Cardiac muscle cell (in vitro differentiated cells and primary cell): Measurements from ENCODE around the gene HEPN1. TPM values are rescaled to one million over a fixed set of nuclear protein-coding genes. Genes with fewer than 3 reads are reported as not detected.
A peak's percentile ranks its signal among the peaks of the same experiment; 100 is the strongest.

ENCODE experiments used
- DNase-seq, 2 donors: peaks; one replicate each; pipeline versions ENCODE4 v3.0.0 to v3.0.0-alpha.2; 2010 to 2017; ENCODE audit warnings: low read depth in 1 of 2, low spot score in 1 of 2
- H3K27ac ChIP-seq: fragments of 200-600 bp; sonication (generic); 2 replicates; pipeline ENCODE4 v1.5.1; 2016
- H3K27me3 ChIP-seq: fragments of 200-600 bp; sonication (generic); 2 replicates; pipeline ENCODE4 v1.6.0; 2016; ENCODE audit warnings: control low read depth
- H3K36me3 ChIP-seq: fragments of 200-600 bp; sonication (generic); 2 replicates; pipeline ENCODE4 v1.5.1; 2016; ENCODE audit warnings: control low read depth
- H3K4me1 ChIP-seq: fragments of 200-600 bp; sonication (generic); 2 replicates; pipeline ENCODE4 v1.8.1; 2017; ENCODE audit warnings: low read depth, mild to moderate bottlenecking, mixed run types
- H3K4me3 ChIP-seq: fragments of 200-600 bp; sonication (generic); 2 replicates; pipeline ENCODE4 v1.5.1; 2016; ENCODE audit warnings: mild to moderate bottlenecking
- H3K9me3 ChIP-seq: fragments of 200-600 bp; sonication (generic); 2 replicates; pipeline ENCODE4 v1.5.1; 2017; ENCODE audit warnings: low read depth, mild to moderate bottlenecking, control low read depth
- CTCF ChIP-seq: IDR thresholded peaks from 2 replicates; pipeline ENCODE4 v1.5.1; 2012; ENCODE audit warnings: low read depth, mild to moderate bottlenecking, low read length
- polyA plus RNA-seq: library from polyadenylated mRNA; unstranded; fragments of >200 nt; fragmentation: Nextera tagmentation; extraction: Ambion mirVana; gene quantifications from 2 replicates; pipeline ENCODE4 v1.2.1, GENCODE V29; 2016
- total RNA-seq: library from RNA; depleted of rRNA; stranded (reverse); fragments of >200 nt; gene quantifications from 2 replicates; pipeline ENCODE4 v1.2.3, GENCODE V29; 2016

Gene HEPN1
- total and polyA plus RNA-seq, 2 experiments from 2014 or later = not detected

GRCh38 chr11:124930799-124931198, 11.7 kb downstream of the HEPN1 start:
- no peak for DNase-seq
- Histone ChIP-seq H3K27ac (no peak overlapping the region), H3K4me1 (no peaks in the 10 kb centered on the region), H3K27me3 (peaks cover 22% of the 10 kb centered on the region), H3K9me3 (no peaks in the 10 kb centered on the region), H3K36me3 (no peaks in the 10 kb centered on the region), H3K4me3 (no peak overlapping the region)
- TF ChIP-seq CTCF = no peak

GRCh38 chr11:124934862-124935547, 16.0 kb downstream of the HEPN1 start:
- Histone ChIP-seq H3K27ac (no peak overlapping the region), H3K36me3 (no peaks in the 10 kb centered on the region), H3K9me3 (no peaks in the 10 kb centered on the region), H3K4me1 (no peaks in the 10 kb centered on the region), H3K4me3 (no peak overlapping the region), H3K27me3 (peaks cover 17% of the 10 kb centered on the region)
- TF ChIP-seq CTCF = peak; percentile 14
- peak in 1 of 2 donors; percentile 54 for DNase-seq

- no peaks in the 10 kb centered on the region for H3K4me1 ChIP-seq
- H3K27me3 ChIP-seq = peaks cover 10% of the 10 kb centered on the region
- no peak for DNase-seq
- TF ChIP-seq CTCF = no peak
- no peaks in the 10 kb centered on the region for H3K9me3 ChIP-seq
- H3K4me3 ChIP-seq = no peak within 1 kb of the TSS
- H3K27ac ChIP-seq = no peak within 1 kb of the TSS
- no peaks in the 10 kb centered on the region for H3K36me3 ChIP-seq
These were observed 16.8 kb downstream of the HEPN1 start, which contains the start of gene HEPACAM for GRCh38 chr11:124935548-124936514. Gene HEPACAM, minus strand, starts transcription at chr11:124936047. Its CDS starts 41 bp downstream, at chr11:124936006.

- DNase-seq = no peak
- Histone ChIP-seq H3K27ac (no peak overlapping the region), H3K36me3 (no peaks in the 10 kb centered on the region), H3K4me1 (no peaks in the 10 kb centered on the region), H3K9me3 (no peaks in the 10 kb centered on the region), H3K27me3 (peaks cover 8% of the 10 kb centered on the region), H3K4me3 (no peak overlapping the region)
- TF ChIP-seq CTCF = no peak
These were observed 18.4 kb downstream of the HEPN1 start for GRCh38 chr11:124937336-124937935.

GRCh38 chr11:124938206-124938765, 19.2 kb downstream of the HEPN1 start:
- Histone ChIP-seq H3K36me3 (no peaks in the 10 kb centered on the region), H3K4me3 (no peak overlapping the region), H3K27ac (no peak overlapping the region), H3K9me3 (no peaks in the 10 kb centered on the region), H3K4me1 (no peaks in the 10 kb centered on the region), H3K27me3 (peaks cover 8% of the 10 kb centered on the region)
- DNase-seq = no peak
- no peak for TF ChIP-seq CTCF
